ENCODE data around the gene INPP4B.
A peak's percentile ranks its signal among the peaks of the same experiment; 100 is the strongest.

Gene INPP4B

DNA sequence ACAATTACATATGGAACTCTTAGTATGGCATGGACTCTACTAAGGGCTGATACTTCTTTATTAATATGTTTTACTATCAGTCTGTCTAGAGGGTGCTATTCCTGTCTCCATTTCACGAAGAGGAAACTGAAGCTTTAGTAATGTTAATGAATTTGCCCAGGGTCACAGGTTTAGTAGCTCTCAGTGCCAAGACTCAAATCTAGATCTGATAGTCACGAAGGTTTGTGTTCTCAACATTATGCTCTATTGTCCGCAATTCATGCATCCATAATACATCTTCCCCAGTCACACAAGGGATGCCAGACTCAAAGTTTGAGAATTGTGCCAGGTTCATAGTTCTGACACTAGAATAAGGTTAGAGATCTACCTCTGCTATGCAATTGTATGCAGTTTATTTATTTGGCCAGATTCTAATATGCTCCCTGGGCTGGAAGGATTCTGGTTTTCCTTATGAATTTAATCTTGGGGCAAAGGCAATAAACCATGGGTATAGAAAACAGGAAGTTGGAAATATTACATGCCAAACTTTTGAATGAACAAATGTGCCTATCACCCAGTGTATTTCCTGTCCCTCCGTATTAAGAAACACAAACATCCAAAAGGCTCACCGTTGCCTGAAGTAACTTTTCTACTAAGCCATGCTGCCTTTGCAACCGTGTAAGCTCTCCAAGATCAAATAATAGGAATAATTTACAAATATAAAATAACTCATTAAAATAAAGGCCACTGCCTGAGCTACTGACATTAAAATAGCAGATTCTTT is 478.5 kb downstream of the INPP4B start:
- no peak for DNase-seq

GRCh38 chr4:142366769-142367181 is 479.3 kb downstream of the INPP4B start:
- no peak for DNase-seq

DNA sequence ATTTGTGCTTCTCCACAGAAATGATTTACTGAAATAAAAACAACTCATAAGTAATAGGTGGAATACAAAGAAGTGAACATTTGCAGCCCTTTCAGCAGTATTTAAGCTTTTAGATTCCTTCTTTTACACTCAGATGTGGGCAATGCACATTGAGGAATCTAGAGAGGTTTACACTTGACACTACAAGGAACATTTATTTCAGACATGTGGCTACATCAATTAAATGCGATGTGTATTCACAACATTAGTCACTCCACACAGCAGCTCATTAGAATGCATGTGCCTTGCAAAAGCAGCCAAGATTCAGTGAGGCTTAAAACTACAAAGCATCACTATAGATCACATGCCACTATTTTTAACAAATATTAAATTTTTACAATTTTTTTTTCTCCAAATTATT is 480.7 kb downstream of the INPP4B start:
- DNase-seq: no peak

GRCh38 chr4:142363686-142364085 is 482.4 kb downstream of the INPP4B start:
- no peak for DNase-seq

- no peak for DNase-seq
Measured at GRCh38 chr4:142361981-142362380, 484.1 kb downstream of the INPP4B start.

GRCh38 chr4:142360657-142361056 is 485.4 kb downstream of the INPP4B start:
- no peak for DNase-seq

DNA sequence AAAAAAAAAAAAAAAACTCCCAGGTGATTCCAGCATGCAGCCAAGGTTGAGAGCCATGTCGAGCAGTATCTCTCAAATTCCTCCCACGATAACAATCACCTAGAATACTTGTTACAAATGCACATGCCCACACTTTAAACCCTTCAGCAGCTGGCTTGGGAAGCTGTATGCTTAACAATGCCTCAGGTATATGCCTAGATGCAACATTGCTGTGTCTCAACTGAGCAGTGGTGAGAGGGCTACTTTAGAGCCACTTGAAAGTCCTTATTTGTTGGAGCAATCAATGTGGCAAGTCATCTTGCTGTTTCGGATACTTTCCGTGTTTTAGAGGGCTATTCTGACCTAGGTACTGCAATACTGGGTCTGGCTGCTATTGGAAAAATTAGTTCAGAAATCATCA is 487.4 kb downstream of the INPP4B start:
- no peak for DNase-seq

DNA sequence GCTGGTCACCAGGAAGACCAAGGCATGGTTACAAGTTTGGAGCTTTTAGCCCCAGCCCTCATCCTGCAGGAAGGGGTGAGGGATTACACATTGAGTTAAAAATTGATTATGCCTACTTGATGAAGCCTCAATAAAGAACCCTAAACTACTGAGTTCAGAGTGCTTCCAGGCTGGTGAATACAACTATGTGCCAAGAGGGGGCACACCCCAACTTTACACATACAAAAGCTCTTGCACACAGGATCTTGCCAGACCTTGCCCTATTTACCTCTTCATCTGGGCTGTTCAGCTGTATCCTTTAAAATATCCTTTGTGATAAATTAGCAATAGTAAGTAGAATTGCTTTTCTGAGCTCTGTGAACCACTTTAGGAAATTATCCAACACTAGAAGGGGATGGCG is 489.3 kb downstream of the INPP4B start:
- peak in 1 of 5 donors; percentile 63 for DNase-seq

DNA sequence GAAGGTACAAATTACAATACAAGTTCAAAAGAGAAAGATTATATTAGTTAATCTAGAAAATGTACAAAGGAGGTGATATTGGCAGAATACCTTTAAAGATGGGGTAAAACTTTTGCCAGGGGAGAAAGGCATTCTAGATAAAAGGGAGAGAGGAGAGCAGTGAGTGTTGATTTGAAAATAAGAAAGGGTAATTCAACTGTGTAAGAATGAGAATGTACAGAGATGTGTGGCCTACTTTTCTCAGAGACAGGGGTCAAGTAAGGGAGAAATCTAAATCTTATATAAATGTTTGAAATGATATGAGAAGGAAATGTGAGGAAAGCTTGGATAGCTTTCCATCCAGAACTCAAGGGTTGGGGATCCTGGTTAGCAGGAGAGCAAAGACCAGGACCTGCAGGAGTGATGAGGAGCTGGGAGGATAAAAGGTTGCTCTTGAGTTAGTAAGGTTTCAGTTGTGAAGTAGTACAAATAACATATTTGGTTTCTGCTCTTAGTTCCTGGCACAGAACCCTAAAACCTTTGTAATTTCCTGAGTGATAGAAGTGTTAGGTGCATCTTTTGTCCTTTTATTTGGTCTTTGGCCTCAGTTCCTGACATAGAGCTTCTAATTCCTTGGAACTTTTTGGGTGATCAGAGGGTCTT is 489.9 kb downstream of the INPP4B start:
- DNase-seq: peak in 1 of 5 donors; percentile 27

DNA sequence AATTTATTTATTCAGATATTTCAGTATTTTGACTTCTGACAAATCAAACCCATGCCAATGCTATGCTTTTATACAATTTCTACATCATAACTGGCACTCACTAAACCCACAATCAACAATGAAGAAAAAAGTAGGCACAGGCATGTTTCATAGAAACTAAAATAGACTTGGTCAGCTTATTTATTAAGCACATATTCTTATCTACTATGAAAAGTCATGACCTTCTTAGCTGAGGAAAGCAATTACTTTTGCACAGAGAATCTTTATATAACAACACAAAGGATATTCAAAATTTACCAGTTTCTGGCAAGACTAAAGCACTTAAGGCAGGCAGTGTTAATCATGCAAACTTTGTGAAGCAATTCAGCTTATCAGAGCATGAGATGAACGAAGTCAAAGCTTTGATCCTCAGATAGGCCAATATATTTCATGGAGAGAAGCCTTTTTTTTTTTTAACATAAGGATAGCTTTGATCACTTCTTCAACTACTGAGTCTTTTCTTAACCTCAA is 490.6 kb downstream of the INPP4B start:
- DNase-seq: no peak

- peak in 1 of 5 donors; percentile 70 for DNase-seq
Measured at GRCh38 chr4:142354794-142355420, 491.2 kb downstream of the INPP4B start.

- DNase-seq: no peak
Measured at GRCh38 chr4:142354041-142354440, 492.1 kb downstream of the INPP4B start.

DNA sequence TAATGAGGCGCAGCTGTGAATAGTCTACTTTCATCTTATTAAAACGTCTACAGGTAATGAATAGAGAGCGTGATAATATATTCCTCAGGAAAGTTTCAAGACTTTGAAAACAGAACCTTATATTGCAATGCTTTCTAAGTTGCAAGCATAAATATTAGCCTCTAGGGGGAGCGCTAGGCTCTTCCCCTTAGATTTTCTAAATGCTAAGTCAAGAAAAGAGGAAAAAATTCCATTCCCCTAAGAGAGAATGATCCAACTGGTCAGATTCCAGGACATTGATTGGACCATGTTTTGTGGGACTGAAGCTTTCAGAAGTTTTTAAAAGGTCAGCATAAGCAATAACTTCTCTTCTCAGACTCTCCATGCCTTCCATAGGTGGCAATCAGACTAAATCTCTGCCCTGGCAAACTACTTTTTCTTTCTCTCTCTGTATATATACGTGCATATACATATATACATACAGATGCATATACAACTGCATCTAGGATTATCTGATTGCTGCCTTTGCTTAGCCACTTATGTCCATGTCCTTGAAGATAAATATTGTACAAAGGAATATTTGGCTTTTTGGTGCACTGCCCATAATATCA is 492.9 kb downstream of the INPP4B start:
- DNase-seq: peak in 1 of 5 donors; percentile 55

DNA sequence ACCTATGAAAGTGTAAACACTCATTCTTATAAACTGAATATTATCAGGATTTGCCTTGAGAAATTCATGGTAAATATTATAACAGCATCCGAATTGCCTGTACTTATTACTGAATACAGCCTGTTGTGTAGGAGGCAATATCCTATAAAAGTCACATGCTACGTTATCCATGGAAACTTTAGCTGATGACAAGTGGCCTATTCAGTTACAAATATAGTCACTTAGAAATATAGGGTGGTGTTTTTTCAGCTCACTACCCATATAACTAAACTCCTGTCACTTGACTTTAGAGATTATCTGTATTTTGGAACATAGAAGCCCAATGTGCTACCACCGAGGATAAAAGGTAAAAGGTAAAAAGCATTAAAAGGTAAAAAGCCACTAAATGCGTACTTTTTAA is 493.4 kb downstream of the INPP4B start:
- DNase-seq: no peak

- DNase-seq: no peak
Measured at GRCh38 chr4:142351958-142352357, 494.1 kb downstream of the INPP4B start.

- no peak for DNase-seq
Measured at GRCh38 chr4:142350871-142351270, 495.2 kb downstream of the INPP4B start.

GRCh38 chr4:142348613-142349021 is 497.5 kb downstream of the INPP4B start:
- no peak for DNase-seq

DNA sequence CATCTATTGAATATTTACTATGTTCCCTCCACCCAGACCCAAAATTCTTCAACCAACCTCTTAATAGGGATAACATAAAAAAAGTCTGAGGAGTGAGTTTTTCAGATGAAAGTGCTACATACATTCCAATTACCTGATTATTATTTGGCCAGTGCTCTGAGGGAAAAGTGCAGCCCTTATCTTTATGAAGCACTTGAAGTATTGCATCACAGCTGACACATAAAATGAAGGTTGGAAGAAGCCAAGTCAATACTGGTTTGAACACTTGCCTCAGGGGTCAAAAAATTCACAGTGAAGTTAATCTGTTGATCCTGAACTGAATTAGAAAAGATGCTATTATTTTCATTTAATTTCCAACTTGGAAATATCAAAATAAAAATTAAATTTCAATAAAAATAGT is 498.9 kb downstream of the INPP4B start:
- DNase-seq: no peak

DNA sequence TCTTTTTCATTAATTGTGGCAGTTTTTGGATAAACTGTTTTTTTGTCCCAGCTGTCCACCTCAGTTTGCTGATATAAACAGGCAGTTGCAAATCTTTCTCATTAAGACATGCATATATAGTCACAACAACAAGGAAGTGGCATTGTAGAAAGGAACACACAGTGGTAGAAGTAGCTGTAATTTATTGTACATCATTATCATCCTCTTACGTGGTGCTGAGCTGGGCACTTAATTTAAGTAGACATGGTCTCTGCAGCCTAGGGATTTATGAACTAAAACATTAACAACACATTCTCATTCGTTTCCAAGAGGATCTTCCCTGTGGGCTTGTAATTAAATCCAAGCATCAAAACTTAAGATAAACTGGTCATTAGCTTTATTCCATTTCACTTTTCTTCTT is 500.2 kb downstream of the INPP4B start:
- DNase-seq: no peak

DNA sequence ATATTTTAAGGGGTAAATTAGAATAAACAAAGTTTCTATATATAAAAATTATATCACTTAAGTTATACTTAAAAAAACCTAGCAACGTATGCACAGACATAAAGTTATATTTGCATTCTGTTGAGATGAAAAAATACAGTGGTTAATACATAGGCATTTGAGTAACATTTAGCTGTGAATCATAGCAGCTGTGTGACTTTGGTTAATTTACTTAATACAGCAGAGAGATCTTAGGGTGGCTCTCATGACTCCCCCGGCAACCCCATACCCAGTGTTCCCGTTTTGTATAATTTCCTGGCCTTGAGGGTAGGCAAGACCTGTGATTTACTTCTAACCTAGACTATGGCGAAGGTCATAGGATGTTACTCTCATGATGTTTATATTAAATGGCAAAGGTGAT is 504.8 kb downstream of the INPP4B start:
- no peak for DNase-seq

DNA sequence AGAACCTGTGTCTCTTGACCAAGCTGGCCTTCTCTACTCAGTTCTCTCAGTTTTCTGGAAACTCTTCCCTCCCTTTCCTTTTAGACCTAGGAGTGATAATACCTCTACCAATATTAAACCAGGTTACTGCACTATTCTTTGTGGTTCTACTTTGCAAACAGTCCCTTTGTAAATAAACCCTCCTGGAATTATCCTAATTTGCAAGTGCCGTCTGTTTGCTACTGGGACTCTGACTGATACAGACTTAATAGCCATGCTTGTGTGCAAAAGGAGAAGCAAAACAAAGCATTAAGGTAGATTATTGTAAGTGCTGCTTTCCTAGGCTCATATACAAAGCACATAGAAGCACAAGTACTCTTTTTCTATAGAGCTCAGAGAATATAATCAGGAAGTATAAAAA is 507.0 kb downstream of the INPP4B start:
- no peak for DNase-seq

GRCh38 chr4:142336251-142336934 is 509.7 kb downstream of the INPP4B start:
- DNase-seq: no peak

DNA sequence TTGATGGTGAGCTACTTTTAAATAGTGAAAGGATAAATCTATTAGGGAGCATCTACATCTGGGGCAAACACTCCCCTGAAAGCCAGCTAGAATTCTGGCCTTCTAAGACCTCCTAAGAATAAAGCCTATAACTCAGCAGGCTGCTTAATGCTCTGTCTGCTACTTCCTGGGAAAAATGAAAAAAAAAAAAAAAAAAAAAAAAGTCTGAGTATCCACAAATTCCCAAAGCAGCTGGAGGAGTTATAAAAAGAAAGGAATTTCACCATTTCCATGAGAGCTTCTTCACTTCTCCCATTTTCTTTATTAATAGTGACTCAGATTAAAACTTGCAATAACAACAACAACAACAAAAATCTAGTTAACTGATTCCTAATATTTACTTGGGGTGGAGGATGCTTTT is 511.2 kb downstream of the INPP4B start:
- no peak for DNase-seq
